Measurements from ENCODE around the gene CHD1. TPM values are rescaled to one million over a fixed set of nuclear protein-coding genes. Genes with fewer than 3 reads are reported as not detected.
"Not testable (repeated sequence)": the region's sequence is repeated elsewhere in the genome, so short reads cannot be mapped to it uniquely, and the experiment has no call there.

The CHD1 gene
- total RNA-seq = 11.5 TPM
- long read RNA-seq, full-length matches to known transcripts = 1 of 27 reads
- long read RNA-seq, partial matches to known transcripts = 20 of 27 reads
- long read RNA-seq, other reads (novel, unspliced or antisense) = 6 of 27 reads

DNA sequence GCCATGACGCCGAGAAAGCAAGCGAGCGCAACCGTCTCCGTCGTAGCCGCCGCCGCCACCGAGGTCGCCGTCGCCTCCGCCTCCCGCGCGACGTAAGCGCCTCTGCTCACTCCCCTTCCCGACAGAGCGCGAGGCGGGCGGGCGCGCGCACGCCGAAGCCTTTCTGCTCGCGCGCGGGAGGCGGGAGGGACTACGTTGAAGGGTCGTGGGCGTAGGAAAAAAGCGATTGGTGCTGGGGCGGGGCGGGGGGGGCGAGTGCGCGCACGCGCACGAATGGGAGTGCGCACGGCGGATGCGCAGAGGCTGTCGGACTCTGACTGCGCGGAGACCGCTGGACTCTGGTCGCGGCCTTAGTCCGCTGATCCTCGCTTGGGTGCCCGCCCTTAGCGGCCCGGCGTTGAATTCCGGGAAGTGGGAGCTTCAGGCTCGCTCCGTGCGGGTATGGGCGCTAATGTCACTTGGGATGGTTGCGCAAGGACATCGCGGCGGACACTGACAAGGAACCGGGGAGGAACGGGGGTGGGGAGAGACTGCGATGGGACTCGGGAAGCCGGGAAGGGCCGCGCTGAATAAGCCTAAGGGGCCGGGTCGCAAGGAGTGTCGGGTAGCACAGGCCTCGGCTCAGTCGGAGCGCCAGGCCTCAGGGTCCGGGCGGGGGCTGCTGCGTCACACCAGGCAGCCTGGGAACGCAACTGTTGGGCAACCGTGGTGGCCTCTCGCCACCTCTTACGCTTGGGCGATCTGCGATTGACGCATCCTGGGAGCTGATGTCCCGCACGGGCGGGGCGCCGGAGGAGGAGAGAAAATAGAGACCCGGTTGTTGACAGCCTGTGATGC lies at the start of gene CHD1:
CHD1 (minus strand) TSS at position 135 of the 837 bp plus-strand sequence. CDS start 2,621 bp downstream, outside the sequence.
- DNase-seq (peak; percentile 98), ATAC-seq (peak; percentile 94)
- intact Hi-C loops (cut with micrococcal nuclease) = no loop called here

DNA sequence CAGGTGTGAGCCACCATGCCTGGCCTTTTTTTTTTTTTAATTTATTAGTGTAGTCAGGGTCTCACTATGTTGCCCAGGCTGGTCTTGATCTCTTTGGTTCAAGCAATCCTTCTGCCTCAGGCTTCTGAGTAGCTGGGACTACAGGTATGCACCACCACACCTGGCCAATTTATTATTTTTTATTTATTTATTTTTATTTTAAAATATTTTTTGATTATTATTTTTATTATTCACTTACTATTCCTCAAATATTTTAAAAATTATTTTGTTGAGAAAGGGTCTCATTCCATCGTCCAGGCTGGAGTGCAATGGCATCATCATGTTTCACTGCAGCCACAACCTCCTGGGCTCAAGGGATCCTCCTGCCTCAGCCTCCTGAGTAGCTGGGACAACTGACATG lies 49.7 kb upstream of the CHD1 start:
- no peak for ATAC-seq
- intact Hi-C loops (cut with micrococcal nuclease) = no loop called here
- no peak for DNase-seq

DNA sequence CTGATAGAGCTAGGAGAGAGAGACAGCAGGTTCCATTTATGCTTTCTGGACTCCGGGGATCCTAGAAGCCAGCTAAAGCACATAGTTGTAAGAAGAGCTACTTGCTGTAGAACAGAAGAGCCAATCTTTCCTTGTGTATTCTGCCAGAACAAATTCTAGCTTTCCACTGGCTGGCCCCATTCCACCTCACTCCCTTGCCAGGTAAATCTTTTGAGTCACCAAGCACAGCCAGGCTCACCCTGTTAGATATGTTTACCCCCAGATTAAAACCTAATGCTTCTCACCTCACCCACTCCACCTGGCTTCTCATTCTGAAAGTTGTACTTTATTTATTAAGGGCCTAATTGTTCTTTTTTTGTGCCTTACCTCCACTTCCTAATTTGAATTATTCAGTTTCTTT lies 48.9 kb upstream of the CHD1 start:
- intact Hi-C loops (cut with micrococcal nuclease) = no loop called here
- ATAC-seq (no peak), DNase-seq (no peak)

DNA sequence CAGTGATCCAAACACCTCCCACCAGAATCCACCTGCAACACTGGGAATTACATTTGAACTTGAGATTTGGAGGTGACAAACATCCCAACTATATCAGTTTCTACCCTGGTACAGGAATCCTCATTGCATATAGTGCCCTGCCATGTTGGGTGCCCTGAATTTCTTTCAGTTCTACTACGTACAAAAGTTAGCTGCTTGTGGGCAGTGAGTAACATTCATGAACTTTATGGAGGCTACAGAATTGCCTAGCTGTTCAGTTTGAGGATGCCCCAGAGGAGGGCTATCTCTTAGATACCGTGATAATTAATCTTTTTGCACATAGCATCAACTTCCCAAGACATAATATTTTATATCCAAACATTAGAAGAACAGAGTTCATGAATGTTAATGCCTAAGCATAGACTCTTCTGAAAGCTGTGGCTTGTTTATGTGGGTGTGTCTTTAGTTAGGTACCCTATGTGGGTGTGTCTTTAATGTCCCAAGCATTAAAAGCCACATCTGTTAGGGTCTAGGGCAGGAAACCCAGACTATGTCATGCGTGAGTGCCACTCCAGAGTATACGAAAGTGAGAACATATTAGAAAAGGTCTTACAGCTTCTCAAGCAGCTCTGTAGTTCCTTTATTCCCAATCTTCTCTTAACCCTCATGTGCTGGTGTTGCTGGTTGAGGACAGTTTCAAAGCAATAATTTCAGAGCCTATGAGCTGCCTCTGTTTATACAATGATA lies 47.0 kb upstream of the CHD1 start:
- ATAC-seq (no peak), DNase-seq (no peak)
- intact Hi-C loops (cut with micrococcal nuclease) = no loop called here

DNA sequence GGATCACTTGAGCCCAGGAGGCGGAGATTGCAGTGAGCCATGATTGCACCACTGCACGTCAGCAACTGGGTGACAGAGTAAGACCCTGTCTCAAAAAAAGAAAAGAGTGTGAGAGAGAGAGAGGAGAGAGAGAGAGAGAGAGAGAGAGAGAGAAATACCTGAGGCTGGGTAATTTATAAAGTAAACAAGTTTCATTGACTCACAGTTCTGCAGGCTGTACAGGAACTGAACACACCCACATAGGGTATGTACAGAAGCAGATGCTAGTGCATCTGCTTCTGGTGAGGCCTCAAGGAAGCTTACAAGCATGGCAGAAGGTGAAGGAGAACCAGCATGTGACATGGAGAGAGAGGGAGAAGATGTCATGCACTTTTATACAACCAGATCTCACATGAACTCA lies 46.4 kb upstream of the CHD1 start:
- intact Hi-C loops (cut with micrococcal nuclease) = no loop called here
- no peak for DNase-seq
- no peak for ATAC-seq

DNA sequence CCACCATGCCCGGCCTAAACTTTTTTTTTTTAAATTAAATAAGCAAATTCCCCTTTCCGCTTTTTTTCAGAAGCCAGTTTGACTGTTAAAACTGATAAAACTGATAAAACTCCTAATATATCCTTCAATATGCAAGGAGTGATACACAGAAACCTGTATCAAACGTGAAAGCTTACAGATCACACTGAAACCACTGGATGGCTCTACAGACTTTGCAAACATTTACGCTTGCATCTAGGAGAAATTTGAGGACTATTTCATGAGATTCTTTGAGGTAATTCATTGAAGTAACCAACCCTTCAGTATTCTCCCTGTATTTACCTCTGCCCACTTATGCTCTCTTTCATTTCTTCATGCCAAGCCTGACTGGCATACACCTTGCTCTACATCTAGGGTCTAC lies 40.6 kb upstream of the CHD1 start:
- no peak for DNase-seq
- ATAC-seq = no peak
- intact Hi-C loops (cut with micrococcal nuclease) = no loop called here

DNA sequence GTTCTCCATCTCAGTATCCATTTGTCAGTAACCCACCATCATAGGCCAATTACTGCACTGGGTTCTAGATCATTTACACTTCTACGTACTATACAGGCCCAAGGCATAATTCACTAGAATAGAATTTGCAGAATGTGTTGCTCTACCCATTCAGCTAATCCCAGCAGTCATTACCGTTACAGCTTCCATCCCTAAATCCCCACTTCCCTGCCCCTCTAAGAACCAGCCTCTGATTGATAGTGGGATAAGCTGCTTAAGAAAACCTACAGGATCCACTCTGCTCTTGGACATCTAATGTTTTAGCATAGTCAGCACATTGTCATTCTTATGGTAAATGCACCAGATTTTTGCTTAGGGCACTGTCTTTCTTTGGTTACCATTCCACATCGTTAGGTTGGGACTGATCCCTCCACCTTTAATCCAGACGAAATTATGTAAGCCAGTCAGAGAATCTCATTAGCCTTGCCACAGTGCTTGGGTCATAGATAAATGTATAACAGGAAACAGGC lies 39.3 kb upstream of the CHD1 start:
- intact Hi-C loops (cut with micrococcal nuclease) = no loop called here
- DNase-seq = no peak
- no peak for ATAC-seq

DNA sequence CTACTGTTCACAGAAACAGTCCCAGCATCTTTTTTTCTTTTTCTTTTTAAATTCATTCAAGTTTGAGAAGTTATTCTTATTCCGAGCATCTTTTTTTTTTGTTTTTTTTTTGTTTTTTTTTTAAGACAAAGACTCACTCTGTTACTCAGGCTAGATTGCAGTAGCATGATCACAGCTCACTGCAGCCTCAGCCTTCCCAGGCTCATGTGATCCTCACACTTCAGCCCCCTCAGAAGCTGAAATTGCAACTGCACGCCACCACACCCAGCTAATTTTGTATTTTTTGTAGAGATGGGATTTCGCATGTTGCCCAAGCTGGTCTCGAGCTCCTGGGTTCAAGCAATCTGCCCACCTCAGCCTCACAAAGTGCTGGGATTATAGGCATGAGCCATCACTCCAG lies 36.4 kb upstream of the CHD1 start:
- intact Hi-C loops (cut with micrococcal nuclease) = no loop called here
- ATAC-seq (no peak), DNase-seq (no peak)

DNA sequence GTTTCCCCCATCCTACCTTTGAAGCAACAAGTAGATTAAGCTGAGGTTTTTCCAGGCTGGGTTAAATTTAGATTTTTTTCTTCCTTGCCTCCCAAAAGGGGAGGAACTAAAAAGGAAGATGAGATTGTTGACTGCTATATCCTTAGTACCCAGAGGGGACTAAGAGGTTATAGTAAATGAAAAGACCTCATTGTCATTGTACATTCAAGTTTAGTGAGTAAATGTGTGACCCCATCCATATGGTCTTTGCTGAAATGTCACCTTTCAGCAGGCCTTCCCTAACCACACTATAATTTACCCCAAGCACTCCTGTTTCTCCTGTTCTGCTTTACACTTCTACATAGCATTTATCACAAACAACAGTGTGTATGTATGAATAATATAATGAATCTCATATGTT lies 35.8 kb upstream of the CHD1 start:
- intact Hi-C loops (cut with micrococcal nuclease) = no loop called here
- ATAC-seq (no peak), DNase-seq (no peak)

DNA sequence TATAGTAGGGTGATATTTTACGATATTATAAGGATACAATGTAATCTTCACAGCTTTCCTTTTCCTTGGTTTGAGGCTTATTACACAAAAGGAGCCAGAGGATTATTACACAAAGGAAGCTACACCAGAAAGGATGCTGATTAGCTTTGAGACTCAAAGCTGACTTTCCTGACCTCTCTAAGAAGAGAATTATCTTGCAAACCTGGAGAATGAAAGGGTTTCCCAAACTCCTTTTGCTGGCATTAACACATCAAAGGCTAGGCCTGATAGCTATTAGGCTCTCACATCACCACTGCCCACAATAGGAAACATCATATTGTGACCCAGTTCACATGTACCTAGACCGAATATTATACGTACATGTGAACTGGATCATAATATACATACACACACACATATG lies 34.2 kb upstream of the CHD1 start:
- DNase-seq (no peak), ATAC-seq (no peak)
- intact Hi-C loops (cut with micrococcal nuclease) = no loop called here

DNA sequence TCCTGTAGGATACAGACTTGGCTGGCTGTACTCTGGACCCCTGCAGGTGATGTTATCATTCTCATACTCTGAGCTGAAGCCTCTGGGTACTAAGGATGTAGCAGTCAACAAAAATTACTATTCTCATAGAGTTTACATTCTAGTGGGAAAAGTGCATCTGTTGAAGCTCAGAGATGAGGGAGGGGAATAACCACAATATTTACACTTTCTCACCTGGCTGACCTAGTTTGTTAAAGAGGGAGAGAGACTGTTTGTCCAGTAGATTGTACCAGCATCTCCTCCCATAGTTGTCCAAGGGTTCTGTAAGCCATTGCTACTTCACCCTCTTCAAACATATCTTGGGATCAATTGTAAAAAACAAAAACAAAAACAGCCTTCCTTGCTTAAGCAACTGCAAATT lies 33.8 kb upstream of the CHD1 start:
- no peak for ATAC-seq
- no peak for DNase-seq
- intact Hi-C loops (cut with micrococcal nuclease) = no loop called here

DNA sequence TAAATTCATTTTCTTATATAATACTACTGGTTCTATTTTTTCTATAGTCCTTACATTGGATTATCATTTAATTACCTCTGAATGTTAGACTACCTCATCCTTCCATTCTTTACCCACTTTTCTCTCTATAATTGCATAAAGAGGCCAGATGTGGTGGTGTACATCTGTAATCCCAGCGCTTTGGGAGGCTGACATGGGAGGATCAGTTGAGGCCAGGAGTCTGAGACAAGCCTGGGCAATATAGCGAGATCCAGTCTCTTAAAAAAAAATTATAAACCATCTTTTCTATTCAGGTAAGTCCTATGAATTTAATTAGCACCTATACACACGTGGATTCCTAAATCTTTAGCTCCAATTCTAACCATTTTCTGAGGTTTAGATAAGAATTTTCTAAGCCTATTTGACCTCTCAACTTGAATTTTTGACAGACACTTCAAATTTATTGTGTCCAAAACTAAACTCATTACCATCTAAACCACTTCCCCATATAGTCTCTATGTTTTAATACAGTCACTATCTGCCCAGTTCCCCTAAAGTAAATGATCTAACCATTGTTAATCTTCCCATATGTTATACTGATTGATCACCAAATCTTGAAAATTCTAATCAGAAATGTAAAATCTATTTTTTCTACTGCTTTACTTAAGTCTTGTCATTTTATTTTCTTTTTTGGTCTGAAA lies 33.0 kb upstream of the CHD1 start:
- no peak for DNase-seq
- ATAC-seq = no peak
- intact Hi-C loops (cut with micrococcal nuclease) = no loop called here

DNA sequence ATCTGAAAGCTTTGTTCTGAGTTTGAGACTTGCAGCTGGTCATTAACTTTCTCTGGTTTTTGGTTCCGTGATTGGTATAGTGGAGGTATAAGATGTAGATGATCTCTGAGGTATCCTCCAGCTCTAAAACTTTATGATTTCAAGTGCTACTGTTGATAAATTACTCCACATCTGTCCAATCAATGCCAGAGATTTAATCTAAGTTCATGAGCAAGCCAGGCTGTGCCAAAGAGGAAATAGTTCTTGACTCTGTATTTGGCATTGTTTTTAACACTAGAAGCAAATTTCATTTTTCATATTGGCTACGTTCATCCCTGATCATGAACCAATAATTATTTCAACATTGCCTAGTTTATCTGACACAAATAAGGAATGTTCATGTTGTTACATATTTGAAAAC lies 28.5 kb upstream of the CHD1 start:
- ATAC-seq (no peak), DNase-seq (no peak)
- intact Hi-C loops (cut with micrococcal nuclease) = no loop called here

DNA sequence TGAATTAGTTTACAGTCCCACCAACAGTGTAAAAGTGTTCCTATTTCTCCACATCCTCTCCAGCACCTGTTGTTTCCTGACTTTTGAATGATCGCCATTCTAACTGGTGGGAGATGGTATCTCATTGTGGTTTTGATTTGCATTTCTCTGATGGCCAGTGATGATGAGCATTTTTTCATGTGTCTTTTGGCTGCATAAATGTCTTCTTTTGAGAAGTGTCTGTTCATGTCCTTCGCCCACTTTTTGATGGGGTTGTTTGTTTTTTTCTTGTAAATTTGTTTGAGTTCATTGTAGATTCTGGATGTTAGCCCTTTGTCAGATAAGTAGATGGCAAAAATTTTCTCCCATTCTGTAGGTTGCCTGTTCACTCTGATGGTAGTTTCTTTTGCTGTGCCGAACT lies 27.1 kb upstream of the CHD1 start:
- ATAC-seq; DNase-seq; intact Hi-C loops (cut with micrococcal nuclease): not testable (repeated sequence)

DNA sequence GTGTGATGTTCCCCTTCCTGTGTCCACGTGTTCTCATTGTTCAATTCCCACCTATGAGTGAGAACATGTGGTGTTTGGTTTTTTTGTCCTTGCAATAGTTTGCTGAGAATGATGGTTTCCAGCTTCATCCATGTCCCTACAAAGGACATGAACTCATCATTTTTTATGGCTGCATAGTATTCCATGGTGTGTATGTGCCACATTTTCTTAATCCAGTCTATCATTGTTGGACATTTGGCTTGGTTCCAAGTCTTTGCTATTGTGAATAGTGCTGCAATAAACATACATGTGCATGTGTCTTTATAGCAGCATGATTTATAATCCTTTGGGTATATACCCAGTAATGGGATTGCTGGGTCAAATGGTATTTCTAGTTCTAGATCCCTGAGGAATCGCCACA lies 26.7 kb upstream of the CHD1 start:
- ATAC-seq; DNase-seq; intact Hi-C loops (cut with micrococcal nuclease): not testable (repeated sequence)

DNA sequence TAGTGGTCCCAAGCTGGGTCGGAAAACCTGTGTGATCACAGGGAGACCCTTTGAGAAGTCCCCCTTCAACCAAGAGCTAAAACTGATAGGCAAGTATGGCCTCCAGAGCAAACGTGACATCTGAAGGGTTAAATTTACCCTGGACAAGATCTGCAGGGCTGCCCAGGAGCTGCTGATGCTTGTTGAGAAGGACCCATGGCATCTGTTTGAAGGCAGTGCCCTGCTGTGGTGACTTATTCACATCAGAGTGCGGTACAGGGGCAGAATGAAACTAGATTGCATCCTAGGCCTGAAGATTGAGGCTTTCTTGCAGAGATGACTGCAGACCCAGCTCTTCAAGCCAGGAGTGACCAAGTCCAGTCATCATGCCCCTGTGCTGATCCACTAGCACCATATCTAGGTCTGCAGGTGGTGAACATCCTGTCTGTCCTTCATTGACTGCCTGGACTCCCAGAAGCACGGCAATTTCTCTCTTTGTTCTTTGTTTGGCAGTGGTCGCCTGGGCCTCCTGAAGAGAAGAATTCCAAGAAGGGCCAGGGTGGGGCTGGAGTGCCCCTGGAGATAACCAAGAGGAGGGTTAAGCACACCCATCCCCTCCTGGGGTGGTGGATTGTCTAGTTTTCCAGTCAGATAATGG lies 25.7 kb upstream of the CHD1 start:
- no peak for DNase-seq
- intact Hi-C loops (cut with micrococcal nuclease) = no loop called here
- no peak for ATAC-seq

DNA sequence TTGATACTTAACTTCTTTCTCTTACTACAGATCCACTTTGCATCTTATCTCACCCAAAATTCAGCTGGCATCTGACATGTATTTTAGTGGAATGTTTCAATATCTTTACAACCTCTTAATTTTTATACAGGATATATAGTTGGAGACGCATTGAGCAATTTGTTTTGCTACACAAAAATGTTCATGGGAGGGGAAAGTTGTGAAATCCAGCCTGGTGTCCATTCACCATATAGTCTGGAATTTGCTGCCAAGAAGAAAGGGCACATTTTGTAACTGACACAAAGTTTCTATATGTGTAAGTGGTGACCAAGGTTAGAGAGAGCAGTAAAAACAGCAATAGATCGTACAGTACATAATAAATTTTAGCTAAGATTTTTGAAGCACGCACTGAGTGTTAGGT lies 14.0 kb upstream of the CHD1 start:
- intact Hi-C loops (cut with micrococcal nuclease) = no loop called here
- no peak for DNase-seq
- ATAC-seq = no peak

DNA sequence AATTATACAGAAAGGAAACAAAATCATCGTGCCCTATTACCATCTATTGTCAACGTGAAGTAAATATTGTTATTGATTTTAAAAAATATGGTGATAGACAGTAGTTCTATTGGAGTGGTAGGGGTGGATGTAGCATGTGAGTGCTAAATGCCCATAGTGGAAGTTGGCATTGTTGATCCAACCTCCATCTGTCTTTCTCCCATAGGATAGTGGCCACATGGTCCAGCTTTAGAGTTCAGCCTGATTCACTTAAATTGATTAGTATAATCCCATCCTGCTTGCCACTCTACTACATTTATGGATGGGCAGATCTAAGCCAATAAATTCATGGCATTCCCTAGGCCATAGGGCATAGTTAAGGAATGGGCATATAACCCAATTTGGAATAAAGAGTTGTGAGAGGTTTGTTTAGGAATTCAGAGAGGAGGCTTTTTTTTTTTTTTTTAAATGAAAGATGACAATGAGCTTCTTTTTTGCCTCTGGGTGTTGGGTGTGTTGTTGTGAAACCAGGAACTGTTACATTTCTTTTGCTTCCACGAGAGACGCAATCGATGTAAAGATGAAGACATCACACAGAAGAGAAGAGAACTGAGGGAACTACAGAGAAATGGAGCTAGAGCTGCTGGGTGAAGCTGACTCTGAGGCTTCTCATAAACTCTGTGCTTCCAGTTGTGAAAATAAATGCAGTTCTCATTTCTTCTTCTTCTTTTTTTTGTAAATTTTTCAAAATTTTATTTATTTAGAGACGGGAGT lies 12.5 kb upstream of the CHD1 start:
- DNase-seq = no peak
- intact Hi-C loops (cut with micrococcal nuclease) = no loop called here
- ATAC-seq = no peak

DNA sequence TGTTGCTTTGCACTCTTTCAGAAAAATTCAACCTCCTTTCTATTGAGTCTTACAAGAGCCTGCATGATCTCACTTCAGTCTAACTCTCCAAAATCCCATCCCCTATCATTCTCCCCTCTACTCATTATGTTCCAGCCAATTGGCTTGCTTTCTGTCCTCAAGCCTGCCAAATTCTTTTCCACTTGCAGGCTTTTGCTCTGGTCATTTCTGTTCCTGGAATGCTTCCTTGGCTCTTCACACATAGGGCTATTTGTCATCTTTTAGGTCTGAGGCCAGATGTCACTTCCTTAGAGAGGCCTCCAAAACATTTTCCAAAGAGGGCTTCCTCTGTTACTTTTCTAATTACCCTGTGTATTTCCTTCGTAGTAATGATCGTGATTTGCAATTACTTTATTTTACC lies 11.8 kb upstream of the CHD1 start:
- peak; percentile 57 for ATAC-seq
- intact Hi-C loops (cut with micrococcal nuclease) = no loop called here
- DNase-seq = no peak
